ENCODE data around the gene IL23A.
"Not testable (repeated sequence)": the region's sequence is repeated elsewhere in the genome, so short reads cannot be mapped to it uniquely, and the experiment has no call there.

IL23A gene

GRCh38 chr12:56334490-56334793 lies 4.2 kb upstream of the IL23A start:
- DNase-seq (ENCODE audit: insufficient read length, low spot score) (no peak), FAIRE-seq (no peak)
- no peak for TF ChIP-seq POLR2A (IDR thresholded peaks at IDR 0.05; ENCODE audit: low read depth, low read length)

- DNase-seq (ENCODE audit: insufficient read length, low spot score); FAIRE-seq: not testable (repeated sequence)
Observed at GRCh38 chr12:56335527-56335926, 3.2 kb upstream of the IL23A start.

GRCh38 chr12:56336361-56337167 lies 2.1 kb upstream of the IL23A start:
- TF ChIP-seq POLR2A (IDR thresholded peaks at IDR 0.05; ENCODE audit: low read depth, low read length): no peak
- FAIRE-seq: no peak

GRCh38 chr12:56337753-56338251 lies 882 bp upstream of the IL23A start:
- FAIRE-seq: no peak
- no peak for TF ChIP-seq POLR2A (IDR thresholded peaks at IDR 0.05; ENCODE audit: low read depth, low read length)
- DNase-seq (ENCODE audit: insufficient read length, low spot score): no peak

More at GRCh38 chr12:56336361-56337167, 2.1 kb upstream of the IL23A start:
- DNase-seq (ENCODE audit: insufficient read length, low spot score): no peak

GRCh38 chr12:56339158-56339422 lies 406 bp downstream of the IL23A start:
- FAIRE-seq (no peak), DNase-seq (ENCODE audit: insufficient read length, low spot score) (no peak)
- no peak for TF ChIP-seq POLR2A (IDR thresholded peaks at IDR 0.05; ENCODE audit: low read depth, low read length)

- no peak for TF ChIP-seq POLR2A (IDR thresholded peaks at IDR 0.05; ENCODE audit: low read depth, low read length)
- DNase-seq (ENCODE audit: insufficient read length, low spot score) (no peak), FAIRE-seq (no peak)
Observed at GRCh38 chr12:56341616-56342015, 2.9 kb downstream of the IL23A start.

GRCh38 chr12:56342290-56342689 lies 3.6 kb downstream of the IL23A start:
- FAIRE-seq; DNase-seq (ENCODE audit: insufficient read length, low spot score): not testable (repeated sequence)

- no peak for FAIRE-seq
- no peak for TF ChIP-seq POLR2A (IDR thresholded peaks at IDR 0.05; ENCODE audit: low read depth, low read length)
Observed at GRCh38 chr12:56346675-56347074, 8.0 kb downstream of the IL23A start.

GRCh38 chr12:56347255-56347654 lies 8.6 kb downstream of the IL23A start:
- DNase-seq (ENCODE audit: insufficient read length, low spot score); FAIRE-seq: not testable (repeated sequence)

More at GRCh38 chr12:56346675-56347074, 8.0 kb downstream of the IL23A start:
- DNase-seq (ENCODE audit: insufficient read length, low spot score): no peak

GRCh38 chr12:56348776-56349175 lies 10.1 kb downstream of the IL23A start:
- TF ChIP-seq POLR2A (IDR thresholded peaks at IDR 0.05; ENCODE audit: low read depth, low read length): no peak
- FAIRE-seq (no peak), DNase-seq (ENCODE audit: insufficient read length, low spot score) (no peak)

- no peak for TF ChIP-seq POLR2A (IDR thresholded peaks at IDR 0.05; ENCODE audit: low read depth, low read length)
- DNase-seq (ENCODE audit: insufficient read length, low spot score) (no peak), FAIRE-seq (no peak)
Observed at GRCh38 chr12:56350662-56351061, 12.0 kb downstream of the IL23A start.

- no peak for TF ChIP-seq POLR2A (IDR thresholded peaks at IDR 0.05; ENCODE audit: low read depth, low read length)
- no peak for FAIRE-seq
- no peak for DNase-seq (ENCODE audit: insufficient read length, low spot score)
Observed at GRCh38 chr12:56351325-56351724, 12.6 kb downstream of the IL23A start.

GRCh38 chr12:56358836-56359532 lies 20.3 kb downstream of the IL23A start:
- DNase-seq (ENCODE audit: insufficient read length, low spot score): no peak
- TF ChIP-seq POLR2A (IDR thresholded peaks at IDR 0.05; ENCODE audit: low read depth, low read length): no peak
- no peak for FAIRE-seq

GRCh38 chr12:56359851-56360767 lies 21.4 kb downstream of the IL23A start, which contains the start of gene STAT2:
Gene STAT2, minus strand, starts transcription at chr12:56360107. Its CDS starts 3,536 bp downstream, at chr12:56356571.
- FAIRE-seq: peak; percentile 78
- peak; percentile 93 for DNase-seq (ENCODE audit: insufficient read length, low spot score)
- TF ChIP-seq POLR2A (IDR thresholded peaks at IDR 0.05; ENCODE audit: low read depth, low read length): peak; percentile 76

Measured in H54 (cell line).